GM21515 (cell line): ENCODE data around the gene NINJ2.

Experiments
- ATAC-seq: cut with Tn5 transposase; IDR thresholded peaks from one replicate; pipeline ENCODE4 v1.9.1; 2021; ENCODE audit not compliant: unreplicated experiment

Gene NINJ2

GRCh38 chr12:571795-572531 lies 91.3 kb downstream of the NINJ2 start:
- ATAC-seq = no peak

GRCh38 chr12:570921-571794 lies 92.1 kb downstream of the NINJ2 start:
- no peak for ATAC-seq

- ATAC-seq = no peak
Observed at GRCh38 chr12:570435-570920, 92.8 kb downstream of the NINJ2 start.

GRCh38 chr12:569803-570434 lies 93.3 kb downstream of the NINJ2 start:
- ATAC-seq = no peak

- ATAC-seq = no peak
Observed at GRCh38 chr12:569091-569676, 94.1 kb downstream of the NINJ2 start.

- ATAC-seq = no peak
Observed at GRCh38 chr12:568486-568885, 94.8 kb downstream of the NINJ2 start.

GRCh38 chr12:565589-566105 lies 97.6 kb downstream of the NINJ2 start:
- no peak for ATAC-seq

GRCh38 chr12:565161-565560 lies 98.1 kb downstream of the NINJ2 start:
- ATAC-seq = no peak

- no peak for ATAC-seq
Observed at GRCh38 chr12:563787-564298, 99.4 kb downstream of the NINJ2 start.

GRCh38 chr12:563250-563781 lies 99.9 kb downstream of the NINJ2 start:
- no peak for ATAC-seq

GRCh38 chr12:562634-563033 lies 100.6 kb downstream of the NINJ2 start:
- no peak for ATAC-seq

GRCh38 chr12:561908-562593 lies 101.2 kb downstream of the NINJ2 start:
- ATAC-seq = no peak

GRCh38 chr12:561391-561705 lies 101.9 kb downstream of the NINJ2 start:
- ATAC-seq = no peak

GRCh38 chr12:560691-561390 lies 102.4 kb downstream of the NINJ2 start:
- ATAC-seq = no peak

GRCh38 chr12:559906-560455 lies 103.3 kb downstream of the NINJ2 start:
- ATAC-seq = no peak

GRCh38 chr12:559208-559905 lies 103.9 kb downstream of the NINJ2 start:
- no peak for ATAC-seq

- no peak for ATAC-seq
Observed at GRCh38 chr12:558580-558979, 104.7 kb downstream of the NINJ2 start.

- no peak for ATAC-seq
Observed at GRCh38 chr12:556498-556897, 106.7 kb downstream of the NINJ2 start.

- no peak for ATAC-seq
Observed at GRCh38 chr12:554001-554285, 109.3 kb downstream of the NINJ2 start.
